Hepatocyte (in vitro differentiated cells): ENCODE results near the gene LIPM.

ENCODE experiments used
- CTCF ChIP-seq: fragments of 200-600 bp; sonication (generic); IDR thresholded peaks from 2 replicates; pipeline ENCODE4 v1.5.1; 2016; ENCODE audit warnings: antibody characterized with exemption, mild to moderate bottlenecking; ENCODE audit not compliant: poor library complexity
- EZH2 ChIP-seq: fragments of 200-600 bp; sonication (generic); IDR thresholded peaks from 2 replicates; pipeline ENCODE4 v1.6.1; 2016; ENCODE audit warnings: antibody characterized with exemption, mild to moderate bottlenecking, borderline replicate concordance
- EZH2phosphoT487 ChIP-seq: fragments of 200-600 bp; sonication (generic); IDR thresholded peaks from one replicate; pipeline ENCODE4 v1.6.1; 2018; ENCODE audit warnings: antibody characterized with exemption, mild to moderate bottlenecking, low read depth, moderate library complexity; ENCODE audit not compliant: unreplicated experiment, severe bottlenecking

- TF ChIP-seq EZH2phosphoT487 (no peak), CTCF (no peak), EZH2 (no peak)
These were observed 23.9 kb downstream of the LIPM start for GRCh38 chr10:88826388-88826787.
